ENCODE data around the gene ARHGAP28. TPM values are rescaled to one million over a fixed set of nuclear protein-coding genes. Genes with fewer than 3 reads are reported as not detected.

Gene ARHGAP28
- total RNA-seq, 1 experiment from 2014 or later = not detected

GRCh38 chr18:6857300-6857699 lies 127.8 kb downstream of the ARHGAP28 start:
- H3K9me3 ChIP-seq (ENCODE audit: low read depth, low read length, poor library complexity, severe bottlenecking) = peaks cover 30% of the 10 kb centered on the region
- TF ChIP-seq EZH2 (IDR thresholded peaks at IDR 0.05; ENCODE audit: borderline replicate concordance, low read depth, low read length, poor library complexity, severe bottlenecking) = no peak
- no peaks in the 10 kb centered on the region for H3K4me1 ChIP-seq (ENCODE audit: insufficient read depth, low read length, poor library complexity, severe bottlenecking)
- no peak overlapping the region for H3K27ac ChIP-seq (ENCODE audit: low read depth, low read length, poor library complexity, severe bottlenecking)
- BruUV-seq (replicated peaks) = no TSS peak
- H3K27me3 ChIP-seq (replicated peaks; ENCODE audit: insufficient read depth, low read depth, low read length, poor library complexity) = no peaks in the 10 kb centered on the region
- no peak for DNase-seq (ENCODE audit: low spot score)
- POLR2A ChIA-PET (ENCODE audit: low non-redundant PET) = no interaction called here
- CTCF ChIA-PET = no interaction called here
- H3K4me3 ChIP-seq (ENCODE audit: low read depth, low read length, poor library complexity, severe bottlenecking) = no peak overlapping the region
- no peaks in the 10 kb centered on the region for H3K36me3 ChIP-seq (ENCODE audit: insufficient read depth, low read length, poor library complexity, severe bottlenecking)
- intact Hi-C loops (cut with micrococcal nuclease; ENCODE audit: unreplicated experiment) = no loop called here

GRCh38 chr18:6859676-6860422 lies 130.3 kb downstream of the ARHGAP28 start:
- Histone ChIP-seq H3K27ac (ENCODE audit: low read depth, low read length, poor library complexity, severe bottlenecking) (no peak overlapping the region), H3K9me3 (ENCODE audit: low read depth, low read length, poor library complexity, severe bottlenecking) (peaks cover 17% of the 10 kb centered on the region), H3K27me3 (replicated peaks; ENCODE audit: insufficient read depth, low read depth, low read length, poor library complexity) (no peaks in the 10 kb centered on the region), H3K4me3 (ENCODE audit: low read depth, low read length, poor library complexity, severe bottlenecking) (no peak overlapping the region), H3K4me1 (ENCODE audit: insufficient read depth, low read length, poor library complexity, severe bottlenecking) (no peaks in the 10 kb centered on the region), H3K36me3 (ENCODE audit: insufficient read depth, low read length, poor library complexity, severe bottlenecking) (no peaks in the 10 kb centered on the region)
- POLR2A ChIA-PET (ENCODE audit: low non-redundant PET) = no interaction called here
- intact Hi-C loops (cut with micrococcal nuclease; ENCODE audit: unreplicated experiment) = no loop called here
- CTCF ChIA-PET = no interaction called here
- no peak for DNase-seq (ENCODE audit: low spot score)
- TF ChIP-seq CTCF (conservative IDR thresholded peaks at IDR 0.05; ENCODE audit: low read depth, low read length) (no peak), EZH2 (IDR thresholded peaks at IDR 0.05; ENCODE audit: borderline replicate concordance, low read depth, low read length, poor library complexity, severe bottlenecking) (no peak)
- BruUV-seq (replicated peaks) = no TSS peak

GRCh38 chr18:6860804-6861448 lies 131.4 kb downstream of the ARHGAP28 start:
- POLR2A ChIA-PET (ENCODE audit: low non-redundant PET) = no interaction called here

More at GRCh38 chr18:6860804-6861448, 131.4 kb downstream of the ARHGAP28 start:
- peaks cover 22% of the 10 kb centered on the region for H3K9me3 ChIP-seq (ENCODE audit: low read depth, low read length, poor library complexity, severe bottlenecking)
- intact Hi-C loops (cut with micrococcal nuclease; ENCODE audit: unreplicated experiment) = no loop called here
- no peak overlapping the region for H3K4me3 ChIP-seq (ENCODE audit: low read depth, low read length, poor library complexity, severe bottlenecking)
- no peak for DNase-seq (ENCODE audit: low spot score)
- H3K27me3 ChIP-seq (replicated peaks; ENCODE audit: insufficient read depth, low read depth, low read length, poor library complexity) = no peaks in the 10 kb centered on the region
- no peaks in the 10 kb centered on the region for H3K36me3 ChIP-seq (ENCODE audit: insufficient read depth, low read length, poor library complexity, severe bottlenecking)
- BruUV-seq (replicated peaks) = no TSS peak
- CTCF ChIA-PET = no interaction called here
- TF ChIP-seq CTCF (conservative IDR thresholded peaks at IDR 0.05; ENCODE audit: low read depth, low read length) (no peak), EZH2 (IDR thresholded peaks at IDR 0.05; ENCODE audit: borderline replicate concordance, low read depth, low read length, poor library complexity, severe bottlenecking) (no peak)
- H3K27ac ChIP-seq (ENCODE audit: low read depth, low read length, poor library complexity, severe bottlenecking) = no peak overlapping the region
- H3K4me1 ChIP-seq (ENCODE audit: insufficient read depth, low read length, poor library complexity, severe bottlenecking) = no peaks in the 10 kb centered on the region

Data from A673 (cell line).